Panc1 (cell line): ENCODE results near the gene ADCY9.

Source experiments
- CTCF ChIP-seq: fragments of 450-650 bp; IDR thresholded peaks from 2 replicates; pipeline ENCODE4 v1.5.1; 2017; ENCODE audit warnings: mild to moderate bottlenecking
- POLR2AphosphoS5 ChIP-seq: IDR thresholded peaks from 2 replicates; pipeline ENCODE4 v1.6.1; 2012; ENCODE audit warnings: mild to moderate bottlenecking, low read depth, low read length, moderate library complexity
- TCF7L2 ChIP-seq: IDR thresholded peaks from 2 replicates; pipeline ENCODE4 v1.6.1; 2011; ENCODE audit warnings: mild to moderate bottlenecking, low read depth, low read length, inconsistent platforms
- TF ChIP-seq, protein P1 (sequence below), 2 experiments: IDR thresholded peaks; 2 replicates each; pipeline ENCODE4 v1.6.1; 2011 to 2012; ENCODE audit warnings: low read depth in 2 of 2, control low read depth in 1 of 2, low read length in 1 of 2, mild to moderate bottlenecking in 1 of 2, moderate library complexity in 1 of 2; ENCODE audit not compliant: insufficient read depth in 1 of 2

DNA sequence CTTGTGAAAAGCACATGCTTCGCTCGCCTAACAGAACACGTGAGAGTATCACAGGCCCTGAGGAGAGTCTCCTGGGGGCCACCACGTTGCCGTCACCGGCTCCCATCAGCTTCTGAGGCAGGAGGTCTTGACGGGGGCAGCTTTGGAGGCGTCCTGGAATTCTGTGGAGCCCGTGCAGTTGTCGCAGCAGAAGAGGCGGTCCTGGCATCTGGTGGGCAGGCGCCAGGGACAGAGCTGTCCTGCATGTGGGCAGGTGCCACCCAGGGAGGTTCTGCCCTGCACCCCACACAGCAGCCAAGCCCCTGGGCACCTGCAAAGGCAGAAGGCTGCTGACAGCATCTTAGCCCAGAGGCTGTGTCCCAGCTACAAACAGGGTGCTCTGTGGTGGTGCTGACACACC, 136.7 kb downstream of the ADCY9 start:
- TF ChIP-seq CTCF (no peak), POLR2AphosphoS5 (no peak), TCF7L2 (no peak)
- TF ChIP-seq, protein P1, sequence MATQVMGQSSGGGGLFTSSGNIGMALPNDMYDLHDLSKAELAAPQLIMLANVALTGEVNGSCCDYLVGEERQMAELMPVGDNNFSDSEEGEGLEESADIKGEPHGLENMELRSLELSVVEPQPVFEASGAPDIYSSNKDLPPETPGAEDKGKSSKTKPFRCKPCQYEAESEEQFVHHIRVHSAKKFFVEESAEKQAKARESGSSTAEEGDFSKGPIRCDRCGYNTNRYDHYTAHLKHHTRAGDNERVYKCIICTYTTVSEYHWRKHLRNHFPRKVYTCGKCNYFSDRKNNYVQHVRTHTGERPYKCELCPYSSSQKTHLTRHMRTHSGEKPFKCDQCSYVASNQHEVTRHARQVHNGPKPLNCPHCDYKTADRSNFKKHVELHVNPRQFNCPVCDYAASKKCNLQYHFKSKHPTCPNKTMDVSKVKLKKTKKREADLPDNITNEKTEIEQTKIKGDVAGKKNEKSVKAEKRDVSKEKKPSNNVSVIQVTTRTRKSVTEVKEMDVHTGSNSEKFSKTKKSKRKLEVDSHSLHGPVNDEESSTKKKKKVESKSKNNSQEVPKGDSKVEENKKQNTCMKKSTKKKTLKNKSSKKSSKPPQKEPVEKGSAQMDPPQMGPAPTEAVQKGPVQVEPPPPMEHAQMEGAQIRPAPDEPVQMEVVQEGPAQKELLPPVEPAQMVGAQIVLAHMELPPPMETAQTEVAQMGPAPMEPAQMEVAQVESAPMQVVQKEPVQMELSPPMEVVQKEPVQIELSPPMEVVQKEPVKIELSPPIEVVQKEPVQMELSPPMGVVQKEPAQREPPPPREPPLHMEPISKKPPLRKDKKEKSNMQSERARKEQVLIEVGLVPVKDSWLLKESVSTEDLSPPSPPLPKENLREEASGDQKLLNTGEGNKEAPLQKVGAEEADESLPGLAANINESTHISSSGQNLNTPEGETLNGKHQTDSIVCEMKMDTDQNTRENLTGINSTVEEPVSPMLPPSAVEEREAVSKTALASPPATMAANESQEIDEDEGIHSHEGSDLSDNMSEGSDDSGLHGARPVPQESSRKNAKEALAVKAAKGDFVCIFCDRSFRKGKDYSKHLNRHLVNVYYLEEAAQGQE (IDR thresholded peaks at IDR 0.05; ENCODE audit: insufficient read depth in 1 of 2, low read depth in 2 of 2, low read length in 1 of 2): no peak
